K562 (cell line): Measurements from ENCODE around the gene SCARF2.

Source experiments
- CREB1 ChIP-seq, 2 experiments: sonication (generic) in 1 of 2; formaldehyde crosslinking in 1 of 2; IDR thresholded peaks; 2 replicates each; pipeline versions ENCODE4 v1.6.1 to v1.8.0; 2012 to 2022; ENCODE audit warnings: inconsistent platforms in 1 of 2, mild to moderate bottlenecking in 1 of 2, missing genetic modification reagents in 1 of 2, moderate library complexity in 1 of 2
- RAD21 ChIP-seq, 2 experiments: fragments of 250-450 bp in 1 of 2; fragments of 450-650 bp in 1 of 2; sonication (Bioruptor Pico) in 1 of 2; formaldehyde crosslinking in 1 of 2; IDR thresholded peaks in 1 of 2; conservative IDR thresholded peaks in 1 of 2; 2 replicates each; pipeline versions ENCODE4 v1.4.0 to v1.8.0; 2020 to 2022; ENCODE audit warnings: mild to moderate bottlenecking in 2 of 2, moderate library complexity in 1 of 2
- TGIF2 ChIP-seq: sonication (generic); formaldehyde crosslinking; IDR thresholded peaks from 2 replicates; pipeline ENCODE4 v1.8.1; 2022; ENCODE audit warnings: mild to moderate bottlenecking, missing genetic modification reagents, moderate library complexity
- TF ChIP-seq, protein P1 (sequence below): sonication (generic); formaldehyde crosslinking; IDR thresholded peaks from 2 replicates; pipeline ENCODE4 v1.8.1; 2023; ENCODE audit warnings: mild to moderate bottlenecking, missing genetic modification reagents

DNA sequence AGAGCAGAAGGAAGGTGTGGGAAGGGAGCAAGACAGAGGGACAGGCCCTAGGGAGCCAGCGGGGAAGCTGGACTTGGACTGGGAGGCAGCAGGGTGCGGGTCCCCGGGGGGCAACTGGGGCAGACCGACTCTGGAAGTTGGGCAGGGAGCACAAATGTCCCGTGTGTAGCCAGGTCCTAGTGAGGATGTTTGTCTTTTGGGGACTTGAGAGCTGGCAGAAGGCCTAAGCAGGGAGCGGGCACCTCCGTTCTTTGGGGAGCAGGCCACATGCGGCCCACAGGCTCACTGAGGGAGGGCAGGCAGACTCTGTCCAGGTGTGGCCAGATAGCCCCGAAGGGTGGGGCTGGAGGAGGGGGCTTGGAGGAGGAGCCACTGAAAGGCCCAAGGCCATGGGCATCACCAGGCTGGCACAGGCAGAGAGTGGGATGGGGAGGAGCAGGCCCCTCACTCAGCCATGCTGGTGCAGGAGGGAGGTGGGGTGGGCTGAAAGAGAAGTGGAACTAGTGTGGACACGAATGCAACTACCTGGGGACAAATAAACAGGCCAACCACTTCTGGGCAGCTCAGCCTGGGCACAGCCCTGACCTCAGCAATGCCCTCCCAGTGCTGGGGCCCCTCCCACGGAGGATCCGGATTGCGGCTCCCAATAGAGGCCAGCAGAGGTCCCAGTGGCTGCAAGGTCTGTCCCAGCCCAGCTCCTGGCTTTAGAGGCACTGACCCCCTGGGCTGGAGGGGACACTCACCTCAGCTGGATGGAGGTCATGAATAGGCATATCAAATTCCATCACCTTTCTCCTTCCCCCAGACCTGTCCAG is 1.3 kb upstream of the SCARF2 start:
- TF ChIP-seq RAD21 (CRISPR knock-in tag; conservative IDR thresholded peaks at IDR 0.05 in 1 of 2, IDR thresholded peaks at IDR 0.05 in 1 of 2) = peak in 1 of 2 experiments; percentile 56; a peak in 2 of 4 replicates
- TF ChIP-seq, protein P1, sequence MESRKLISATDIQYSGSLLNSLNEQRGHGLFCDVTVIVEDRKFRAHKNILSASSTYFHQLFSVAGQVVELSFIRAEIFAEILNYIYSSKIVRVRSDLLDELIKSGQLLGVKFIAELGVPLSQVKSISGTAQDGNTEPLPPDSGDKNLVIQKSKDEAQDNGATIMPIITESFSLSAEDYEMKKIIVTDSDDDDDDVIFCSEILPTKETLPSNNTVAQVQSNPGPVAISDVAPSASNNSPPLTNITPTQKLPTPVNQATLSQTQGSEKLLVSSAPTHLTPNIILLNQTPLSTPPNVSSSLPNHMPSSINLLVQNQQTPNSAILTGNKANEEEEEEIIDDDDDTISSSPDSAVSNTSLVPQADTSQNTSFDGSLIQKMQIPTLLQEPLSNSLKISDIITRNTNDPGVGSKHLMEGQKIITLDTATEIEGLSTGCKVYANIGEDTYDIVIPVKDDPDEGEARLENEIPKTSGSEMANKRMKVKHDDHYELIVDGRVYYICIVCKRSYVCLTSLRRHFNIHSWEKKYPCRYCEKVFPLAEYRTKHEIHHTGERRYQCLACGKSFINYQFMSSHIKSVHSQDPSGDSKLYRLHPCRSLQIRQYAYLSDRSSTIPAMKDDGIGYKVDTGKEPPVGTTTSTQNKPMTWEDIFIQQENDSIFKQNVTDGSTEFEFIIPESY (CRISPR knock-in tag) = no peak
- no peak for TF ChIP-seq CREB1 (IDR thresholded peaks at IDR 0.05)
- TF ChIP-seq CREB1 (CRISPR knock-in tag; IDR thresholded peaks at IDR 0.05) = no peak
- no peak for TF ChIP-seq TGIF2 (CRISPR knock-in tag)
